ENCODE results near the gene CALD1.

- TF ChIP-seq POLR2A (IDR thresholded peaks at IDR 0.05) (no peak), CTCF (IDR thresholded peaks at IDR 0.05) (peak in 5 of 6 experiments; percentile 44 to 68 (median 60))
Measured at GRCh38 chr7:134954197-134955082, 175.0 kb downstream of the CALD1 start.
